ENCODE measurements around the gene WFDC2. TPM values are rescaled to one million over a fixed set of nuclear protein-coding genes. Genes with fewer than 3 reads are reported as not detected.

WFDC2 gene
- total and polyA plus RNA-seq, 2 of the 8 experiments (the other 6 are each of a cell fraction or from before 2014, with no cell fraction given), result 77.9 to 137 TPM

DNA sequence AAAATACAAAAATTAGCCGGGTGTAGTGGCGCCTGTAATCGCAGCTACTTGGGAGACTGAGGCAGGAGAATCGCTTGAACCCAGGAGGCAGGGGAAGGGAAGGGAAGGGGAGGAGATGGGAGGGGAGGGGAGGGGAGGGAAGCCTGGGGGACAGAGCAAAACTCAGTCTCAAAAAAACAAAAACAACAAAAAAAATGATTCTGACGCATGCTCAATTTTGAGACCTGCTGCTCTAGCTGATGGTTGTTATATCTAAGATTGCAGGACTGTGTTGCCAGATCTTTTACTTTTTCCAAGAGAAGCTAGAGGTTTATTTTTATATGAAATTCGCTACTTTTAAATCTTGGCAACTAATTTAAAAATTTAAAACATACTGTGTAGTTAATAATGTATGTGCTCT, 2.4 kb upstream of the WFDC2 start:
- WGBS, 2 experiments (ENCODE audit: extremely low coverage in 1 of 2, insufficient coverage in 1 of 2, insufficient read length in 1 of 2, insufficient replicate concordance in 2 of 2, low coverage in 1 of 2, low lambda C conversion rate in 2 of 2, missing lambda C conversion rate in 1 of 2), result 89% methylated on average over 6 of the region's 6 CpGs; no CpG with 5 or more reads in 1 of the 2 experiments
- no peak overlapping the region for H4K8ac ChIP-seq (ENCODE audit: extremely low read depth, insufficient read depth, low read length)
- H3K9ac ChIP-seq (replicated peaks in 1 of 4; ENCODE audit: extremely low read depth in 1 of 4, low read depth in 3 of 4, low read length in 3 of 4), result no peak overlapping the region
- H3K4ac ChIP-seq (replicated peaks; ENCODE audit: insufficient read length, low read depth, low read length), result no peak overlapping the region
- no peaks in the 10 kb centered on the region for H3K9me3 ChIP-seq (ENCODE audit: insufficient read depth in 2 of 2, low read depth in 1 of 2, low read length in 1 of 2)
- no peak overlapping the region for H3K4me3 ChIP-seq (ENCODE audit: extremely low read depth in 1 of 4, insufficient read depth in 2 of 4, low read depth in 3 of 4, low read length in 4 of 4)
- H2BK20ac ChIP-seq (ENCODE audit: low read length), result no peak overlapping the region
- H3K56ac ChIP-seq (replicated peaks; ENCODE audit: insufficient read length, low read depth, low read length), result no peak overlapping the region
- ChIA-PET POLR2A (ENCODE audit: partially characterized antibody) (interaction anchor here (1.2 kb wide), 1 partner anchor 20 kb away, joined by 3 read pairs; no protein-coding TSS in a partner anchor), CTCF (ENCODE audit: partially characterized antibody) (interaction anchor here (0.7 to 18.5 kb wide), 9 partner anchors 8 to 304 kb away, joined by 3 to 317 read pairs (median 8); no protein-coding TSS in a partner anchor)
- H2BK15ac ChIP-seq (ENCODE audit: low read length), result no peak overlapping the region
- no peak overlapping the region for H4K5ac ChIP-seq (ENCODE audit: insufficient read length, low read depth, low read length)
- no peak overlapping the region for H2BK120ac ChIP-seq (replicated peaks; ENCODE audit: low read depth, low read length)
- H2BK5ac ChIP-seq (ENCODE audit: low read depth, low read length), result no peak overlapping the region
- H3K79me2 ChIP-seq (ENCODE audit: control insufficient read depth in 1 of 2, insufficient read depth in 2 of 2, low read length in 2 of 2), result no peaks in the 10 kb centered on the region
- DNase-seq (ENCODE audit: low read depth in 1 of 2, low spot score in 2 of 2) (no peak), FAIRE-seq (no peak)
- no peaks in the 10 kb centered on the region for H3K36me3 ChIP-seq (ENCODE audit: control insufficient read depth in 2 of 4, insufficient read depth in 4 of 4, low read length in 3 of 4)
- H3K27ac ChIP-seq (ENCODE audit: low read depth, low read length), result no peak overlapping the region
- H4K91ac ChIP-seq (replicated peaks; ENCODE audit: insufficient read length, low read length), result no peak overlapping the region
- no peak overlapping the region for H2AK5ac ChIP-seq (ENCODE audit: low read depth, low read length)
- no peak overlapping the region for H2BK12ac ChIP-seq (ENCODE audit: low read depth, low read length)
- no peak overlapping the region for H3K14ac ChIP-seq (ENCODE audit: insufficient read length)
- H3K23me2 ChIP-seq (ENCODE audit: low read depth, low read length), result peaks cover 11% of the 10 kb centered on the region; the same call in 1 of the 2 replicates
- H3K23ac ChIP-seq (ENCODE audit: insufficient read length), result no peak overlapping the region
- H3K79me1 ChIP-seq (ENCODE audit: low read depth, low read length), result no peaks in the 10 kb centered on the region
- no peak overlapping the region for H3K18ac ChIP-seq (ENCODE audit: extremely low read depth, low read length)
- peaks cover 0 to 4% (median 1%) of the 10 kb centered on the region in 4 experiments; a peak in 3 of 7 replicates for H3K27me3 ChIP-seq (replicated peaks in 1 of 4; ENCODE audit: control insufficient read depth in 3 of 4, extremely low read depth in 1 of 4, insufficient read depth in 3 of 4, low read length in 3 of 4)
- H3K4me1 ChIP-seq (replicated peaks in 1 of 4; ENCODE audit: control insufficient read depth in 3 of 4, insufficient read depth in 4 of 4, low read length in 3 of 4), result peaks cover 2 to 20% (median 7%) of the 10 kb centered on the region in 4 experiments
- no peak overlapping the region for H3K4me2 ChIP-seq (ENCODE audit: insufficient read depth in 1 of 2, low read depth in 2 of 2, low read length in 2 of 2)
- TF ChIP-seq GTF2F1 (IDR thresholded peaks at IDR 0.05; ENCODE audit: borderline replicate concordance, low read depth, low read length), result no peak
- no peak for TF ChIP-seq RBBP5 (IDR thresholded peaks at IDR 0.05; ENCODE audit: borderline replicate concordance, low read depth, low read length)
- no peak for TF ChIP-seq POLR2A (IDR thresholded peaks at IDR 0.05; ENCODE audit: control extremely low read depth in 1 of 2, low read depth in 2 of 2, low read length in 2 of 2)
- TF ChIP-seq POU5F1 (IDR thresholded peaks at IDR 0.05; ENCODE audit: low read depth, low read length), result no peak
- TF ChIP-seq CHD2 (IDR thresholded peaks at IDR 0.05; ENCODE audit: low read length), result no peak
- no peak for TF ChIP-seq POLR2AphosphoS5 (IDR thresholded peaks at IDR 0.05; ENCODE audit: low read depth, low read length)
- TF ChIP-seq FOSL1 (IDR thresholded peaks at IDR 0.05; ENCODE audit: insufficient read depth, low read depth, low read length), result no peak
- no peak for TF ChIP-seq SIRT6 (IDR thresholded peaks at IDR 0.05; ENCODE audit: low read length)
- TF ChIP-seq BCL11A (IDR thresholded peaks at IDR 0.05; ENCODE audit: low read depth in 2 of 2, low read length in 2 of 2), result no peak
- TF ChIP-seq RAD21 (IDR thresholded peaks at IDR 0.05 in 1 of 2, conservative IDR thresholded peaks at IDR 0.05 in 1 of 2; ENCODE audit: low read depth in 2 of 2, low read length in 2 of 2), result no peak
- H2AFZ ChIP-seq (ENCODE audit: low read length), result no peak overlapping the region
- no peaks in the 10 kb centered on the region for H4K20me1 ChIP-seq (replicated peaks in 1 of 2; ENCODE audit: control insufficient read depth in 1 of 2, insufficient read depth in 2 of 2, low read length in 2 of 2)

Measured in H1 (cell line).